ENCODE results near the gene EIF3K.
A peak's percentile ranks its signal among the peaks of the same experiment; 100 is the strongest.
"Not testable (repeated sequence)": the region's sequence is repeated elsewhere in the genome, so short reads cannot be mapped to it uniquely, and the experiment has no call there.

The EIF3K gene

GRCh38 chr19:38619361-38620174, 580 bp downstream of the EIF3K start:
- no peak for DNase-seq

DNA sequence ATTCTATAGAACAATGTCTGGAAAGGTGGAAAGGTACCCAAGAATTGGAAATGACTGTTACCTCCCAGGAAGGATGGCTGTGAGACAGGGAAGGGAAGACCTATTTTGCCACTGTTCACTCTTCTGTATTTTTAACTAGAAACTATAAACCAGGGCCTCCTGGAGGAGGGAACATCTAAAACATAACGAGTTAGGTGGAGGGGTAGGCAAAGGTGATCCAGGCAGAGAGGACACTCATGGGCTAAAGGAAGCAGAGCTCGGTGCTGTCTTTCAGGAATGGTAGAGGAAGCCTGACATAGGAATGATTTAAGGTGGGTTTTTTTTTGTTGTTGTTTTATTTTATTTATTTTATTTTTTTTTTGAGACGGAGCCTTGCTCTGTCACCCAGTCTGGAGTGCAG, 5.8 kb downstream of the EIF3K start:
- no peak for DNase-seq

DNA sequence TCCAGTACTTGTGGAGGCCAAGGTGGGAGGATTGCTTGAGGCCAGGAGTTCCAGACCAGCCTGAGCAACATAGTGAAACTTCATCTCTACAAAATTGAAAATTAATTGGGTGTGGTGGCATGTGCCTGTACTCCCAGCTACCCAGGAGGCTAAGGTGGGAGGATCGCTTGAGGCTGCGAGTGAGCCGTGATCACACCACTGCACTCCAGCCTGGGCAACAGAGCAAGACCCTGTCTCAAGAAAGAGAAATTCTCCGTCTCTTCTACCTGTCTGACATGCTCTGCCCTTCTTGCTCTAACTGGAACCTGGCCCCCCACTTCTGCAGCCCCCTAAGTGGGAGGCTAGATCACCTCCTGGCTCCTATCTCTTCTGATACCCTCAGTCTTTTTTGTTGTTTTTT, 7.4 kb downstream of the EIF3K start:
- DNase-seq: no peak

GRCh38 chr19:38629568-38629967, 10.6 kb downstream of the EIF3K start:
- no peak for DNase-seq

DNA sequence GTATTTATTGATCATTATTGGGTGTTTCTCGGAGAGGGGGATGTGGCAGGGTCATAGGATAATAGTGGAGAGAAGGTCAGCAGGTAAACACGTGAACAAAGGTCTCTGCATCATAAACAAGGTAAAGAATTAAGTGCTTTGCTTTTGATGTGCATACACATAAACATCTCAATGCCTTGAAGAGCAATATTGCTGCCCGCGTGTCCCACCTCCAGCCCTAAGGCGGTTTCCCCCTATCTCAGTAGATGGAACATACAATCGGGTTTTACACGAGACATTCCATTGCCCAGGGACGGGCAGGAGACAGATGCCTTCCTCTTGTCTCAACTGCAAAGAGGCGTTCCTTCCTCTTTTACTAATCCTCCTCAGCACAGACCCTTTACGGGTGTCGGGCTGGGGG, 12.3 kb downstream of the EIF3K start:
- not testable (repeated sequence) for DNase-seq

GRCh38 chr19:38631811-38632475, 13.0 kb downstream of the EIF3K start:
- not testable (repeated sequence) for DNase-seq

GRCh38 chr19:38632476-38633213, 13.7 kb downstream of the EIF3K start:
- no peak for DNase-seq

GRCh38 chr19:38634757-38635482, 15.9 kb downstream of the EIF3K start:
- peak; percentile 74 to 79 for DNase-seq

DNA sequence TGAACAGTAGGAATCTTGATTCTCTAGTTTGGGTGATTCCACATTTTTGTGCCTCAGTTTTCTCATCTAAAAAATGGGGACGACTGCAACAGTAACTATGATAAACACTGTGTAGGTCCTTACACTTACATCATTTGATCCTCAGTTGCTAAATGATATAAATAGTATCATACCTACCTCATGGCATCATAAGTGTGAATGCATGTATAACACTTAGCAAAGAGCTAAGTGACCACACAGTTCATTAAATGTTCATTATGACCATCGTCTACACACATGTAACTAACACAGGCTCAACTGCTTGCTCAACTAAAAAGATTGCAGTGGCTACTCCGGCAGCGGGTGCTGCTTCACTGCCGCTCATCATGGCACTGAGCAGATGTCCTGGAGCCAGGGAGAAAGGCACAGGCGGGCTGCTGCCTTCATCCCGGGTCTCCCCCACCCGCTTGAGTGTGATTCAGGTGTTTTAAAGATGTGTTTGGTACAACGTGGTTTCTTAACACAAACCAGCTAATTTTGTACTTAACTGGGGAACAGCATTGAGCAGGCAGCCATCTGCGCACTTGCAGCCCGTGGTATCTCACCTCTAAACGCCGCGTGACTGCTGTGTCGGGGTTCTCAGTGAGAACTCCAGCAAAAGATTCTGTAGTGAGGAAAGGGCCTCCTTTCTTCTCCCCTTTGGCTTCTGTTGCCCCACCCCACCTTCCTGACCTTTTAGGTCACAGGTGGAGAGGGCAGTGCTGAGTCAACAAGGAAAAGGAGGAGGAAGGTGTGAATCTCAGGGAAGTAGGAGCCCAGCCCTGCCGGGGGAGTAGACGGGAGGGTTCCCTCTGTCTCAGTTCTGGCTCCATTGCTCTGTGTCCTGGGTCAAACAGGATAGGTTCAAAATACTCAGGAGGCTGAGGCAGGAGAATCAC, 16.8 kb downstream of the EIF3K start:
- no peak for DNase-seq

- no peak for DNase-seq
Measured at GRCh38 chr19:38638461-38638860, 19.5 kb downstream of the EIF3K start.

- DNase-seq: no peak
Measured at GRCh38 chr19:38639679-38640078, 20.7 kb downstream of the EIF3K start.

- no peak for DNase-seq
Measured at GRCh38 chr19:38640368-38640767, 21.4 kb downstream of the EIF3K start.

GRCh38 chr19:38642176-38642575, 23.2 kb downstream of the EIF3K start:
- DNase-seq: no peak

- DNase-seq: no peak
Measured at GRCh38 chr19:38644719-38645118, 25.7 kb downstream of the EIF3K start.

DNA sequence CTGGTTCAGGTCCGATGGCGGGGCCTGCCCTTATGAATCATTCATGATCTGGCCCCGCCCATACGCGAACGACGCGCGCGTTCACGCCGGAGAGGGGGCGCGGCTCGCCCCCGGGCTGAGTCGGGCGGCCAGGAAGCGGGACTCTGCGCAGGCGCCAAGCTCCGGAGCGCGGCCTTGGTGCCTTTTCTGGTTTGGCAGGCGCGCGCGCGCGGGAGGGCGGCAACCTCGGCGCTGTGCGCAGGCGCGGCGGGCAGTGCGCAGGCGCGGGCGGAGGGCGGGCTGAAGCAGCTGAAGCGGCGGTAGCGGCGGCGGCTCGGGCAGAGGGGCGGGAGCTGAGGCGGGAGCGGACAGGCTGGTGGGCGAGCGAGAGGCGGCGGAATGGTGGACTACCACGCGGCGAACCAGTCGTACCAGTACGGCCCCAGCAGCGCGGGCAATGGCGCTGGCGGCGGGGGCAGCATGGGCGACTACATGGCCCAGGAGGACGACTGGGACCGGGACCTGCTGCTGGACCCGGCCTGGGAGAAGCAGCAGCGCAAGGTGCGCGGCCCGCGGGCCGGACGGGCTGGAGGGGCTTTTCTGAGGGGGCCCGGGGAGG, 28.5 kb downstream of the EIF3K start, which contains the start of gene ACTN4:
Gene ACTN4, plus strand, starts transcription at position 282 of the 598 bp plus-strand sequence. Its CDS starts 97 bp downstream, at position 379.
- peak; percentile 99 to 100 for DNase-seq

DNA sequence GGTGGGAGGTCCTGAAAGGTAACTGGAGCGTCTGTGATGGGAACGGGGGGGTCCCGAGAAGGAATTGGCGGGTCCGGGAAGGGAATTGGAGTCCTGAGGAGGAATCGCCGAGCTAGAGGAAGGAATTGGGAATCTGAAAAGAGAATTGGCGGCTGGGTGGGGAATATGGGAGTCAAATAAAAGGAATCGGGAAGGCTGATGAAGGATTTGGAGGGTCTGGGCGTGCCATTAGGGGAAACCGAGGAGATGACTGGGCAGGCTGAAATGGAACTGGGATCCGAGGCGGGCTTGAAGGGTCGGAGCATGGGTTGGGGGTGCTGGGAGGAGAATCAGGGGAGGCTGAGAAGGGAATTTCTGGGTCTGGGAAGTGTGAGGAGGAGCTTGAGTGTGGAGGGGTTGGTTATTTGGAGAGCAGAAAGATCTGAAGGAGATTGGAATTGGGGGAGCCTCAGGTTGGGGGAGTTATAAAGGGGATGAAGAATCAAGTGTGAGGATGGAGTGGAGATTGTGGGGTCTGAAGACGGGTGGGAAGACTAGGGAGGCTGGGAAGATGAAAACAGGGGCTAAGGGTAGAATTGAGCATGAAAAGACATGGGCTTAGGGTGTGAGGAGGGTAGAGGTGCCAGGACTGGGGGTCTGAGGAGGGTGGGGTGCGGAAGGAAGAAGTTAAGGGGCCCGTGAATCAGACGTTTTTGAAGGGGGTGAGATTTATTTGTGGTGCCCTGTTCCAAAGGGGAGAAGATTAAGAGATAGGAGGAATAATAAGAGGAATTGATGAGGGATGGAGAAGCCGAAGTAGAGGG, 29.2 kb downstream of the EIF3K start:
- no peak for DNase-seq

GRCh38 chr19:38648769-38649304, 29.8 kb downstream of the EIF3K start:
- DNase-seq: no peak

DNA sequence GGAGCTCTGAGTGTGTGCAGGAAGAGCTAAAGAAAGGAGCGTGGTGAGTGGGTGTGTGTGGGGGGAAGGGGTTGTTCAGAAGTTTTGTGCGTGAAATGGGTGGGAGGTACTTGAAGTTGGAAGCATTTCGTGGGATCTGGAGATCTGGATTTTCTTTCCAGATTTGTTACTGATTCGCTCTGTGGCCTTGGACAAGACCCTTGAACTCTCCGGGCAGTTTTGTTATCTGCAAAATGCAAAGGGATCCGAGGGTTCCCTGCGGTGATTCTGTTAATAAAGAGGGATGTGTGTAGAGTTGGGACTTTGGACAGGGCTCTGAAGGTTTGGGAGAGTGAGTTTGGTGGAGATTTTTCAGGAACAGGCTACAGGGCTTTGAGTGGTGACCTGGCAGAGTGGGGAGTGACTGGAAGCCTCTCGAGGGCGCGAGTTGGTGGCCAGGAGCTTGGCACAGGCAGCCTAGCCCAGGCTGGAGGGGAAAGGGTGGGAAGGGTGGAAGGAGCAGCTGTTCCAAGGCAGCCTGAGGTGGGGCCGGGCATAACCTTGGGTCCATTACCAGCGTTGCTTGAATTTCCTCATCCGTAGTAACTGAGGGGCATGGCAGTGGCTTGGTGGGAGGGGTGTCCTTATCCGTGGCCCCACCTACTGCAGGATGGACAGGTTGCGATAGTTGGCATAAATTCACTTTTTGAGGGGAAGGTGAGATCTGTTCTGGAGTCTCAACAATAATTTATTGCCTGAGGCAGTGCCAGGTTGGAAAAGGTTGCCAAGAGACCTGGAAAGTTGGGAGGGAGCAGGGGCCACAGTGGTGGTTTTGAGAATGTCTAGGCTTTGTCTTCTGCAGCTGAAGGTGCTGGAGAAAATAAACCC, 30.6 kb downstream of the EIF3K start:
- no peak for DNase-seq

GRCh38 chr19:38650172-38650775, 31.3 kb downstream of the EIF3K start:
- DNase-seq: no peak

All from CD4-positive, alpha-beta T cell treated with Interleukin-4 for 1 hour (primary cell).